Right atrium auricular region (tissue), 2 donors: ENCODE results near the gene IL17RB. TPM values are rescaled to one million over a fixed set of nuclear protein-coding genes. Genes with fewer than 3 reads are reported as not detected.

Experiments used
- DNase-seq: peaks from one replicate; pipeline ENCODE4 v3.0.0-alpha.2; 2019; ENCODE audit warnings: low spot score
- H3K27ac ChIP-seq, 2 donors: fragments of 200-600 bp; sonication (generic); 1 replicate in 1 of 2; 2 replicates in 1 of 2; pipeline ENCODE4 v1.5.1; 2016 to 2019
- H3K27me3 ChIP-seq, 2 donors: fragments of 200-600 bp; sonication (generic); one replicate each; pipeline versions ENCODE4 v1.5.1 to v1.6.0; 2017 to 2019
- H3K36me3 ChIP-seq: fragments of 200-600 bp; sonication (generic); one replicate; pipeline ENCODE4 v1.5.1; 2016
- H3K4me1 ChIP-seq, 2 donors: fragments of 200-600 bp; sonication (generic); one replicate each; pipeline versions ENCODE4 v1.5.1 to v1.6.0; 2017 to 2019
- H3K4me3 ChIP-seq, 2 donors: fragments of 200-600 bp; sonication (generic); 1 replicate in 1 of 2; 2 replicates in 1 of 2; pipeline ENCODE4 v1.5.1; 2017 to 2019; ENCODE audit warnings: mild to moderate bottlenecking in 1 of 2, moderate library complexity in 1 of 2
- H3K9me3 ChIP-seq, 2 donors: fragments of 200-600 bp; sonication (generic); one replicate each; pipeline ENCODE4 v1.5.1; 2019
- CTCF ChIP-seq, 2 donors: fragments of 200-600 bp; sonication (generic); IDR thresholded peaks; one replicate each; pipeline ENCODE4 v1.5.1; 2019; ENCODE audit warnings: antibody characterized with exemption in 2 of 2
- total RNA-seq, 2 donors: library from RNA; depleted of rRNA; stranded (reverse); fragments of >200 nt; gene quantifications; one replicate each; pipeline ENCODE4 v1.1.0, GENCODE V29; 2016

IL17RB gene
- total RNA-seq, 2 donors from 2014 or later, result 0.83 to 1.1 TPM

GRCh38 chr3:53802256-53802880 is 44.0 kb upstream of the IL17RB start:
- H3K36me3 ChIP-seq, result no peaks in the 10 kb centered on the region
- no peak for TF ChIP-seq CTCF (IDR thresholded peaks at IDR 0.05)
- DNase-seq, result no peak

GRCh38 chr3:53803124-53803815 is 43.1 kb upstream of the IL17RB start:
- H3K36me3 ChIP-seq, result no peaks in the 10 kb centered on the region
- H3K27me3 ChIP-seq, result no peaks in the 10 kb centered on the region
- no peak overlapping the region for H3K27ac ChIP-seq
- no peak for TF ChIP-seq CTCF (IDR thresholded peaks at IDR 0.05)
- no peak for DNase-seq
- no peaks in the 10 kb centered on the region for H3K9me3 ChIP-seq
- H3K4me3 ChIP-seq, result no peak overlapping the region
- peaks cover 0 to 31% of the 10 kb centered on the region in 2 donors for H3K4me1 ChIP-seq

More at GRCh38 chr3:53802256-53802880, 44.0 kb upstream of the IL17RB start:
- Histone ChIP-seq H3K27ac (no peak overlapping the region), H3K4me3 (no peak overlapping the region), H3K27me3 (no peaks in the 10 kb centered on the region), H3K9me3 (no peaks in the 10 kb centered on the region), H3K4me1 (peaks cover 0 to 26% of the 10 kb centered on the region in 2 donors)

DNA sequence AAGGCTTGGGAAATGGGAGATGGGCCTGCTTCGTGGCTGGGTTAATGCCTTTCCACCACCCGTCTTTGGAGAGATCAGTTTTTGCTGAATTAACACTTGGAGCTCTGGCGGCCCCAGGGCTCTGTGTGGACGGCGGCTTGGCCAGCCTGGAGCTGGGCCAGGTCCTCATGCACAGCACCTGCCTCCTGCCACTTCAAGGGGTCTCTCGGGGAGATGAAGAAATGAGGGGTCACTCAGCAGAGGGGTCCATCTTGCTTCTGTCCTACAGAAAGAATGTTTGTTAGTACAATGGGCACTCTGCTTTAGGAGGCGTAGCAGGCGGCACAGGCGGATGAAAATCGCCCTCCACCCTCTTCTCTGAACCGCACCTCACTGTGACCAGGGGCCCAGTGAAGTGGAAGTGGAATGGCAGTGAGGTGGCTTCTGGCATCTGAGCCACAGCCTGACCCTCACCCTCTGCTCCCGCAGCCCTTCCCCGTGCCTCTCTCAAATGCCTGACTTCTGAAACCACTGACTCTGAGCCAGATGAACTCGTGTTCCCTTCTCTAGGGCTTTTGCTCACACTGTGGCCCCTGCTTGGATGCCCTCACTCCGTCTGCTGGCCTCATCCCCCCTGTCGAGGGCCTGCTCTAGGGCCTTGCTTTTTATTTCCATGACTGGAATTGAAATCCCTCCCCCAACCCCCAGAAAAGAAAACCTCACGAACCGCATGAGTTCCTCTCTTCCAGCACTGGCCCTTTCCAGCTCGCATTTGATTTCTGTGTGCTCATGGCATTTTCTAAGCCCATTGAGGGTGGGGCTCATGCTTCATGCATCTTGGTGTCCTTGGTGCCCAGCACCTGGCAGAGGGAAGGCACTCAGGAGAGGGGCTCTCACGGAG is 42.3 kb upstream of the IL17RB start:
- Histone ChIP-seq H3K4me1 (peaks cover 0 to 31% of the 10 kb centered on the region in 2 donors), H3K27ac (peak overlapping the region in 1 of 2 donors; percentile 31), H3K4me3 (no peak overlapping the region), H3K9me3 (no peaks in the 10 kb centered on the region), H3K27me3 (no peaks in the 10 kb centered on the region), H3K36me3 (no peaks in the 10 kb centered on the region)
- no peak for TF ChIP-seq CTCF (IDR thresholded peaks at IDR 0.05)
- DNase-seq, result no peak

- no peak for TF ChIP-seq CTCF (IDR thresholded peaks at IDR 0.05)
- no peaks in the 10 kb centered on the region for H3K36me3 ChIP-seq
- H3K4me1 ChIP-seq, result peaks cover 0 to 31% of the 10 kb centered on the region in 2 donors
- no peaks in the 10 kb centered on the region for H3K9me3 ChIP-seq
- no peak for DNase-seq
- no peaks in the 10 kb centered on the region for H3K27me3 ChIP-seq
- no peak overlapping the region for H3K4me3 ChIP-seq
- H3K27ac ChIP-seq, result peak overlapping the region in 1 of 2 donors; percentile 31
Observed at GRCh38 chr3:53804697-53805462, 41.5 kb upstream of the IL17RB start.

GRCh38 chr3:53805463-53806159 is 40.8 kb upstream of the IL17RB start:
- Histone ChIP-seq H3K4me1 (peaks cover 0 to 31% of the 10 kb centered on the region in 2 donors), H3K4me3 (no peak overlapping the region), H3K9me3 (no peaks in the 10 kb centered on the region), H3K36me3 (no peaks in the 10 kb centered on the region), H3K27ac (no peak overlapping the region), H3K27me3 (no peaks in the 10 kb centered on the region)
- TF ChIP-seq CTCF (IDR thresholded peaks at IDR 0.05), result no peak
- DNase-seq, result no peak
